NCI-H510A (cell line): ENCODE data around the gene NUDT2.
"Not testable (repeated sequence)": the region's sequence is repeated elsewhere in the genome, so short reads cannot be mapped to it uniquely, and the experiment has no call there.

Experiments used
- DNase-seq: peaks from one replicate; lab custom pipeline; 2025; lab: John Stamatoyannopoulos, UW

The NUDT2 gene

DNA sequence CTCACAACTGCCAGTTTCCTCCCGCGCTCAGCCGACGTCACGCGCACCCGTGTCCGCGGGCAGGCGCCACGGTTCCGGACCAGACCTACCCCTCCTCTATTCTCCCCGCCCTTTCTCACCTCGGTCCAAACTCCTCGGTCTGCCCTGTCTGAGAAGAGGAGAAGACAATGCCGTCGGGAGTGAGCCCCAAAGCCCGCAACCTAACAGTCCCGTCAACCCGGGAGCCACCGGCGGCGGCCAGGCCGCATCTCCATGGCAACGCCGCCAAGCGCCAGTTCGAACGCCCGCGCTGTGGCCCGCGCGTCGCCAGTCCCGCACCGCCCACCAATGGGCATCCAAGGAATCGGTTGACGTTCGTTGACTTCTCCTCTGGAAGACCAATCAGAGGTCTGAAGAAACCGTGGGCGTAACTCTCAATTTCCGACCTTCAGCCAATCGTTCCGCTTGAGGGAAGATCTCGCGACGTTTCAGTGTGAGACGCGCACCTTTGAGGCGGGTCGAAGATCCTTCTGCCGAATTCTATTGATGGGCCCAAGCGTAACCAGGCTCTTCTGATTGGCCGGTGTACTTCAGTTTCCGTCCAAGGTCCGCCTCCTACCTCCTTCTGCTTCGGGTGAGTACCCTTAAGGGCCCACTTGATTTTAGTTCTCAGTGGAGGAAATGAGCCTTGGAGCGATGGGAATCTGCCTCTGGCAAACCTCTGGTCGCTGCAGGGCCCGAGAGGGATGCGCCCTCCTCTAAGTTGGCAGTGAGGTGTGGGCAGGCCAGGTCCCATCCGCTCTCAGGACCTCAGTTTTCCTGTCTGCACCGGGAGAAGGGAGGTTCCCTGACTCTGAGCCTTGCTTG lies at the start of gene NUDT2, which contains the start of gene KIF24:
TSS of gene NUDT2 (plus strand) at position 583 of the 846 bp plus-strand sequence. CDS start 9,471 bp downstream, outside the sequence.
TSS of gene KIF24 (minus strand) at position 282 of the 846 bp plus-strand sequence. CDS start 17,922 bp downstream, outside the sequence.
- peak; percentile 95 for DNase-seq

- no peak for DNase-seq
Measured at GRCh38 chr9:34282096-34282495, 47.3 kb upstream of the NUDT2 start.

DNA sequence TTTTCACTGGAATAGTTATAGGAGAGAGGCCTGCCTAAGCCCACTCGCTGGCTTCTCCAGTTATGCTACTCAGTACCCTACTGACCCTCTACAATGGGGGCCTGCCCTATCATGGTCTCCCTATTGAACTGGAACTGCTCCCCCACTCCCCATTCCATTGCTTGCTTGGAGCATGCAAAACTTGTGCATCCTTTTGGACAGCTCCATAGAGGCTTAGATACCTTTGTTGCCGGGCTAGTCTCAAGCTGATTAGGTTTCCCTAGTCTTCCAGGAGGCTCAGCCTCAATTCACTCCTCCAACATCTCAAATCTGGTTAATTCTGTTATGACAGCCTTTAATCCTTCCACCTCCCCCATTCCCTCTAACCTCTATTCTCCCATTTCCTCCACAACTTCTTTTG lies 40.2 kb upstream of the NUDT2 start:
- no peak for DNase-seq

DNA sequence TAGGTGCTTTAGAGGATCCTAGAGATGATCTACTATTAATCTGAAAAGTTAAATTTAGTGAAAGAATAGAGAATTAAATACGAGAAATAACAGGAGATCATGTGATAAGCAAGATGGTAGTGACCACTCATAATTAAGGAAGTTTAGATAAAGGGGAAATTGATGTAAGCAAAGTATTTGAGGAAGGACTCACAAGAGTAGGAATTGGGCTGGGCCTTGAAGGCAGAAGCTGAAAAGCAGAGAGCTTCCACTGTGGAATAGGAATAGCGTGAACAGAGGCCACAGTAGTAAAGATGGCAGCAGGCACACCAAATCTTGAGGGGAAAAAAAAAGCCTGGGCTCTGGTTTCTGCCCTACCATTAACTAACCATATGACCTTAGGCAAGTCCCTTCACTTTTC lies 38.3 kb upstream of the NUDT2 start:
- no peak for DNase-seq

- no peak for DNase-seq
Measured at GRCh38 chr9:34291423-34291822, 37.9 kb upstream of the NUDT2 start.

DNA sequence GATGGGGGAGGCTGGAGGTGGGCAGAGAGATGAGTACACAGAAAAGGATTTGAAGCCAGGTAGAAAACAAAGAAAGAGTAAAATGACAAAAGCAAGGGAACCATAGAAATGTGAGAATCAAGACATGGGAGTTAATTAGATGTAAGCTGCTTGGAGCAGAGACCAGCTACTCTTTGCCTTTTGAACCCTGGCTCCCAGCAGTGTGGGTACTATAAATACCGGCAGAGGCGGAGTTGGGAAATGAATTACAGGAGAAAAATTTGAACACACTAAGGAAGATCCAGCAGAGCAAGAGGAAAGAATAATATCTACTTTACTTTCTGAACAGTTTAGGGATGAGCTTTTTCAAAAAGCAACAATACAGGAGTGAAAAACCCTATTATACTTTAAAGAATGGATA lies 36.8 kb upstream of the NUDT2 start:
- DNase-seq, result no peak

- DNase-seq, result not testable (repeated sequence)
Measured at GRCh38 chr9:34301064-34301463, 28.3 kb upstream of the NUDT2 start.

DNA sequence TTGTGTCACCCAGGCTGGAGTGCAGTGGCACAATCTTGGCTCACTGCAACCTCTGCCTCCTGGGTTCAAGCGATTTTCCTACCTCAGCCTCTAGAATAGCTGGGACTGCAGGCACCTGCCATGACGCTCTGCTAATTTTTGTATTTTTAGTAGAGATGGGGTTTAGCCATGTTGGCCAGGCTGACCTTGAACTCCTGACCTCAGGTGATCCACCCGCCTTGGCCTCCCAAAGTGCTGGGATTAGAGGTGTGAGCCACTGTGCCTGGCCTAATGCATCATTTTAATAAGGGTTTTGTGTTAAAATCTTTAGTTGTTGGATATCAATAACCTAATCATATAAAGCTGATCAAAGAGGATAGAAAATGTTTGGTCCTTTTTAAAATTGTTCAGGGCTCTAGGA lies 21.1 kb upstream of the NUDT2 start:
- DNase-seq, result not testable (repeated sequence)

DNA sequence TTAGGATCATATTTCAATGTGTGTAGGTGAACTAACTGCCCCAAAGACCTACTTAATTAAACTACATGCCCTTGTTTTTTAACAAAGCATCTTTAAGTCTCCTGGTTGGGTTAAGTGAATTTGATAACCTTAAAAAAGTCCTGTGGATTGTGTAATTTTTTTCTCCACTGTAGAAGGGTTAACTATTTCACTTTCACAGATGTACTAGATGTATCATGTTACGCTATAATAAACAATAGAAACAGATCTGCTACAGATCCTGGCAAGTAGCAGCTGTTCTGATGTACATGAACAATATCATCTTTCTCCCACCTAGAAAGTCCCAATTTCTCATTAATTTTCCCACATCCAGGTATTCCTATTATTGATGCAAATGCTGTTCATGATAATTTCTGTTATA lies 19.2 kb upstream of the NUDT2 start:
- DNase-seq, result no peak

GRCh38 chr9:34311499-34312185 lies 17.7 kb upstream of the NUDT2 start:
- DNase-seq, result no peak

DNA sequence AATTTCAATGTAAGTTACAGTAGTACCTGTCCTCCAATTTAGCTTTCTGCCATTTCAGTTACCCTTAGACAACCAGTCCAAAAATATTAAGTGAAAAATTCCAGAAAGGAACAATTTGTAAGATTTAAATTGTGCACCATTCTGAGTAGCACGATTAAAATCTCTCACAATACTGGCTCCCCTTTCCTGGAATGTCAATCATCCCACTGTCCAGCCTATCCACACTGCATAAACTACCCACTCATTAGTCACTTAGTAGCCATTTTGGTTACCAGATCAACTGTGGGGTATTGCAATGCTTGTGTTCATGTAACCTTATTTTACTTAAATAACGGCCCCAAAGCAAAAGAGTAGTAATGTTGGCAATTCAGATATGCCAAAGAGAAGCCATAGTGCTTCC lies 11.9 kb upstream of the NUDT2 start:
- DNase-seq, result no peak

- DNase-seq, result no peak
Measured at GRCh38 chr9:34318163-34318790, 11.1 kb upstream of the NUDT2 start.

GRCh38 chr9:34321451-34321850 lies 7.9 kb upstream of the NUDT2 start:
- DNase-seq, result no peak

DNA sequence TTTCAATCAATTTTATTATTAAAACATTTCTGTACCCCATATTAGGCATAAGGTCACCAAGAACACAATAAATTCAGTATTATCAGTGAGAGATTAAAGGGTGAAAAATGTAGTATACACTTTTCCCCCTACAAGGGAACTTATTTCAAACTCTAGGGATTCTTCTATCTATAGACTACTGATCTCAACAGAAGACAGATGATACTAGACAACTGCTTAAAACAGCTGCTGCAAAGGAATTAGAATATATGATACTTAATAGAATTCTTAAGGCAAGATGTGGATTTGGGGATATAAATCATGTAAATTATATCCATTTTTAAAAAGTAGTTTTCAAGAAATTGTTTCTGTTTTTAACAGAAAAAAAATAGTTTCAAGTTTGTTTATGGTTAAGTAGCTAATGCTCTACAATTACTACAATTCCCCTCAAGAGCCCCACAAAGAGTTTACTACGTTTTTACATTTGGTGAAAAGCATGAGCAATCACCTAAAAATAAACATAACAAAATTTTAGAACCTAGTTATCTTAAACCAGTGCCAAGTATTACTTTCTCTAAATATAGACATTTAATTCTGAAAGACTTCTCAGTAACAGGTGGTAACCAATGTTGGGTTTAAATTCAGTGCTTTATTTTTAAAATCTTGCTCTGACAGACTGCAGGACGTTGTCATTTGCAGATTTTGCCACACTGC lies 6.3 kb upstream of the NUDT2 start:
- DNase-seq, result no peak

DNA sequence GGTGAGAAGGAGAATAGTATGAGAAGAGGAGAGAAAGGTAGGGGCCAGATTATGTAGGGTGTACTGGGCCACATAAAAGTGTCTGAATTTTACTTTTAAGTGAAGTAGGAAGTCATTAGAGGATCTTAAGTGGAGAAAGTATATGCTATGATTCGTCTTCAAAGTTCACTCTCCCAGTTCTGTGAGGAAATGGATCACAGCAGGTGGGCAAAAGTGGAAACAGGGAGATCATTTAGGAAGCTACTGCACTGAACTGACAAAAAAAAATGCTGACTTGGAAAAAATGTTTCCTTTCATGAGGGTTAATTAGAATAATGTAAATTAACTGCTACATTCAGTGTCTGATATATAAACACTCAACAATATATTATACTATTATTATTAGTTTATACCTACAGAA lies 2.7 kb upstream of the NUDT2 start:
- no peak for DNase-seq

DNA sequence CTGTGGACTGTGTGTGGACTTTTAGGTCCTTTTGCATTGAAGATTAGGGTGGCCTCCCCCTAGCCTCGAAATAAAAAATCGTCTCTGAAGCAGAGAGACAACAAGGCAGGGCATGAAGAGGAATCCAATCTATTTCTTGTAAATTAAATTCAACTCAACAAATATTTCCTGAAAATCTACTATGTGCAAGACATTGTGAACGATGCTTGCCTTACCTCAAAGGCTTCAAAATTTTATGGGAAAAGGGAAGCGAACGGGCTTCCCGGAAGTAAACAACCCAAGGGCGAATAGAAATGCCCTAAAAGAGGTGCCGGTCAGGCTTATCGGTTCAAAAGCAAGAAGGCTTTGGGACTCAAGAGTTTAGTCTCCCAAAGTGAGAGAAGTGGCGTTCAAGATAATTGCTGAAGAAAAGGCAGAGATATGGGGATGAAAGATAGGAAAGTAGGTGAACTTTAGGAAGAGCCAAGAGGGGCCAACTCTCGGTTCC lies 826 bp upstream of the NUDT2 start:
- no peak for DNase-seq

DNA sequence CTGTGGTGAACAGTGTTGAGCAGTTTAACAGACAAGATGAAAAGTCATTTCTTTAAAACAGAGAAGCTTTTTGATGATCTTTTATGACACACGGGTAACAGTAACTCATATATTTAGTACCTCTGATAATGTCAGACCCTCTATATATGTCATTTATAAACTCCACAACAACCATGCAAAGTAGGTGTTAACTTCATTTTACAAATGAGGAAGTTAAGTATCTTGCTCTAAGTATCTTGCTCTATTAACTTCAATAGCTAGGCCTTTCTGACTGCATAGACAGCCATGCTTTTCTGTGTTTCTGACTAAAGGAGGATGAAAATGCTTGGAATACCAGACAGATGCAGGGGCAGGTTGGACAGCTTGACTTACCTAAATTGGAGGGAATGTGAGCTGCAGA lies 1.8 kb downstream of the NUDT2 start:
- DNase-seq, result no peak

DNA sequence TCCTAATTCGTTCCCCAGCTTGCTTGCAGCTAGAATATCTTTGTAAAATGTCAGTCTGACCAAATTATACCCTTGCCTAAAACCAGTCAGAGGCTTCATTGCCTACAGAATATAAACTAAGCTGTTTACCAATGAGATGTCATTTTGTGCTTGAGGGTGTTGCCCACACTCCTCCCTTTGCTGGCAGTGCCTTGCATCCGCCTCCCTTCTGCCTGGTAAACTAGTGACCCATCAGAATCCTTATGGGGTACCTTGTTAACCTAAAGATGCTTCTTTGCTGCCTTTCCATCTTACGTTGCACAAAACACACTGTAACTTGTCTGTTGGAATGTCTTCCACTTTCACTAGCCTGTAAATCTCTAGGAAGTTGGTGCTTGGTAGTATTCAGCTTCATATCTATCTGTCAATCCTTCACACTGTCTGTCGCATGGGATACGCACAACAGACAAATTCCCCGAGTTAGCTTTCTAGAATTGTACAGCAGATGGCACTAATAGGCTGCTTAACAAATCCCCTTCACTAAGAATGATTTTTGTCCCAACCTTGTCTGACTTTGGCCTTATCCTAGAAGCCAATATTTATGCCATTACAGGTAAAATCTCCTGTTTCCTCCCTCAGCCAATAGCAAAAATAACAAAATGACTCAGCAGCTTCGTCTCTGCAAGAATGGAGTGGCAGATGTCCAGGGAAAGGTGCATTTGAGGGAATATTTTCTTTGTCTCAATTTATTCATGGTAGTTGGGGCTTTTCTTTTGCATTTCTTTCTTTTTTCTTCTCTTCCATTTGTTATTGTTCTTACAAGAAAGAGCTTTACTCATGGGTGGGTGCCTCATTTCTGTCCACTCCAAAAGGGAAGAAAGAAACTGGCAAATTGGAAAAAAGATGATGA lies 3.0 kb downstream of the NUDT2 start:
- no peak for DNase-seq

GRCh38 chr9:34333836-34334235 lies 4.5 kb downstream of the NUDT2 start:
- no peak for DNase-seq

DNA sequence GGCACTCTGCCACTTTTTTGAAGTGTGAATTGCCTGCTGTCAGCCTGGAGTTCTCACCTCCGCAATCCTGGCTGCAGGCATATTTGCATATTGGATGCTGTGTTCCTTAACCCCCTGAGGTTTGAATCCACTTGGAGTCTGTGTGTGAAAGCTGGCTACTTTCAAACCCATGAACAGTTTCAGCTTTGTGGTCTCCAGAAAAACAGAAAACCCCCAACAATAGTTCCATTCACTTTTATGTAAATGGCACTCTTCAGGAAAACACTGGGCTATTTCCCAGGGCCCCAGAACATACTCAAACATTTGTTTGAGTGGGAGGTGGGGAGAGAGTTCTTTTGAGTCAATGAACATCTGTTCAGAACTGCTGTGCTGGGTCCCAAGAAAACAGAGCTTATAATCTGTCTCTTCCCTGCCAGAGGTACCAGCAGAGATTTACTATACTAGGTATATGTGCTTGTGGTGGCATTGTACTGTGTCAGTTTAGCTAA lies 5.0 kb downstream of the NUDT2 start:
- no peak for DNase-seq

GRCh38 chr9:34334916-34335315 lies 5.5 kb downstream of the NUDT2 start:
- DNase-seq, result no peak
